Activated naive CD4-positive, alpha-beta T cell treated with anti-CD3 and anti-CD28 coated beads, Interleukin-2, amount 50 U/mL, for 72 hours (primary cell): ENCODE data around the gene GDPD5. TPM values are rescaled to one million over a fixed set of nuclear protein-coding genes. Genes with fewer than 3 reads are reported as not detected.

Experiments used
- ATAC-seq, 2 donors: fragments of 150-1000 bp; cut with Tn5 transposase; 2 replicates each; pipeline ENCODE4 v1.10.0; 2021; ENCODE audit warnings: mild to moderate bottlenecking in 2 of 2, moderate library complexity in 2 of 2
- DNase-seq, 2 donors: peaks; one replicate each; pipeline ENCODE4 v3.0.0; 2021 to 2022; ENCODE audit warnings: low spot score in 2 of 2
- H3K27ac Mint-ChIP-seq, 2 donors: one replicate each; pipeline ENCODE4 v1.8.0; 2022; ENCODE audit warnings: mild to moderate bottlenecking in 2 of 2, mixed read lengths in 2 of 2
- H3K36me3 Mint-ChIP-seq, 2 donors: one replicate each; pipeline ENCODE4 v1.8.0; 2022; ENCODE audit warnings: mixed read lengths in 2 of 2
- H3K9me3 Mint-ChIP-seq, 2 donors: one replicate each; pipeline ENCODE4 v1.8.0; 2022; ENCODE audit warnings: mixed read lengths in 2 of 2
- total RNA-seq, 2 donors: library from RNA; stranded (reverse); gene quantifications; one replicate each; pipeline ENCODE4 v1.2.3, GENCODE V29; 2022

GDPD5 gene
- total RNA-seq, 2 donors from 2014 or later, result 13.4 to 22.7 TPM

DNA sequence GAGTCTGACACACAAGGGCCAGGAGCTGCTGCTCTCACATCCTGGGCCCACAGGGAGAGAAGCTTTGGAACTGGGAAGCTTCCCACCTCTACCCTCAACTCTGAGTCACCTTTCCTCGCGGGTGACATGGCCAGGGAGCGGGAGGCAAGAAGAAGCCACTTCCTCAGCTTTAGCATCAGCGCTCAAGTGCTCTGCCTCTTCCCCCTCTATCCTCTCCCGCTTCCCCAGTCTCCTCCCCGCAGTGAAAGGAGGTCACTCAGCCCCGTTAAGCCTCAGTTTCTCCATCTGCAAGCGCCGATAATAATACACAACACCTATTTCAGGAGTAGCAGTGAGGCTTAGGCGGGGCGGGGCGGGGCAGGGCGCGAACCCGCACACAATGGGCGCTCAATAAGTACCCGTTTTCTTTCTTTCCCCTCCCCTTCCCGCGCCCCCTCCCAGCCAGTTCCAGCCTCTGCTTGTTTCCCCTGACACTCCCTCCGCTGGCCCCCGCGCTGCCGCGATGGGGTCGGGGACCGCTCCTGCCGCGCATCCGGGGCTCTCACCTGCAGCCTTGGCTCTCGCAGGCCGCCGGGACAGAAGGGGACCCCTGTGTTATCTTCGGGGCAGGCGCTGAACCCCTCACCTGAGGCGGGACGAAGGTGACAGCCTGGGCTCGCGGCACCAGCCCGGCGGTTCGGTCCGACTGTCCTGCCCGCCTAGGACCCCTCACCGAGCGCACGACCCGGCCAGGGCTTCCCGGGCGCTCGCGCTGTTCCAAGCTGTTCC is 892 bp downstream of the GDPD5 start:
- H3K27ac Mint-ChIP-seq, result no peak overlapping the region
- no peaks in the 10 kb centered on the region for H3K9me3 Mint-ChIP-seq
- DNase-seq (peak; percentile 35 to 57), ATAC-seq (peak in 1 of 2 donors; percentile 1)
- no peaks in the 10 kb centered on the region for H3K36me3 Mint-ChIP-seq

DNA sequence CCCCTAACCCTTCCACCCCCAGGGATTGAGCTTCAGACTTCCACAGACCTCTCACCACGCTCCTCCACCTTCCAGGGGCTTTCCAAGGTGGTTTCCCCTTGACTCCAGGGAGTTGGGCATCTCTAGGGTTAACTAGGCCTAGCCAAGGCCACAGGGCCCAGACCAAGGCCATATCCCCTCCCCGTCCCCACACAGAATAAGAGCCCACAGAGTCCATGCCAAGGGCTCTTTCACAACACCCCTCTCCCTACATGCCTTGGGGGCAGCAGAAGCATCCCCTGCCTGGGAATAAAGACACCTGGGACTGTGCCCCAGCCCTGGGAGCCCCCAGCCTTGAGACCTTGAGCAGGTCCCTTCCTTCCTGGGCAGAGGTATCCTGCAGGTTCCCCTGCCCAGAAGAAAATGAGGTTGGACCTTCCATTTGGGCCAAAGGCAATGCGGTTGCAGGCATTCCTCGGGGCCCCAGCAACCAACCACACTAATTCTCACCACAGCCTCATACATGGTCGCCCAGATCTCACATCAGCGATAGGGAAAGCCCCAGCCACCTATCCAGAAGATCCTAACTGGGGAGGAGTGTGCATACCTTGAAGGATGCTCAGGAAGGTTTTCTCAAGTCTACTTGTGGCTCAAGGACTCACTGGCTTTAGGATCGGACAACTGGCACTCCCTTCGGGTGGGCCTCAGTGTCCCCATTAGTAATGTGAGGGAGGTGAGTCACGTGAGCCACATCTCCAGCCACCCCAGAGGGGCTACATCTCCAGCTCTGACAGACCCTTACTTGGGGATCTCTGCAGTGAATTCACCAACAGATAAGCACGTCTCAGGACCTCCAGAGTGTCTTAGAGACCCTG is 1.7 kb downstream of the GDPD5 start:
- DNase-seq (no peak), ATAC-seq (no peak)
- Mint-ChIP-seq H3K27ac (no peak overlapping the region), H3K36me3 (no peaks in the 10 kb centered on the region), H3K9me3 (no peaks in the 10 kb centered on the region)

DNA sequence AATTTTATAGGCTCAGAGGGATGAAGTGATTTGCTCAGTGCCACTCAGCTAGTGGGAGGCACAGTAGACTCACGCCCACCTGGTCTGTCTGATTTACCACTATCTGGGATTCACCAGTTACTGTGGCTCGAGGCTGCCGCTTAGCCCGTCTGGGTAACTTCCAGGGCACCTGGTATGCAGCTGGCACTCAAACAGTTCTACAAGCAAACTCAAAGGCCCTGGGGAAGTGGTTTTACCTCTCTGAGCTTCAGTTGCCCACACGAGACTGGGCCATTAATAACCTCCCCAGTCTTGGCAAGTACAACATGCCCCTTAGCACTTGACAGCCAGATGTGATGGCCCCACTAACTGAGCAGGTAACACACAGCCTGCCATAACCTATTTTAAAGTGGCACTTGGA is 2.6 kb downstream of the GDPD5 start:
- Mint-ChIP-seq H3K9me3 (no peaks in the 10 kb centered on the region), H3K36me3 (no peaks in the 10 kb centered on the region), H3K27ac (no peak overlapping the region)
- ATAC-seq (no peak), DNase-seq (no peak)

DNA sequence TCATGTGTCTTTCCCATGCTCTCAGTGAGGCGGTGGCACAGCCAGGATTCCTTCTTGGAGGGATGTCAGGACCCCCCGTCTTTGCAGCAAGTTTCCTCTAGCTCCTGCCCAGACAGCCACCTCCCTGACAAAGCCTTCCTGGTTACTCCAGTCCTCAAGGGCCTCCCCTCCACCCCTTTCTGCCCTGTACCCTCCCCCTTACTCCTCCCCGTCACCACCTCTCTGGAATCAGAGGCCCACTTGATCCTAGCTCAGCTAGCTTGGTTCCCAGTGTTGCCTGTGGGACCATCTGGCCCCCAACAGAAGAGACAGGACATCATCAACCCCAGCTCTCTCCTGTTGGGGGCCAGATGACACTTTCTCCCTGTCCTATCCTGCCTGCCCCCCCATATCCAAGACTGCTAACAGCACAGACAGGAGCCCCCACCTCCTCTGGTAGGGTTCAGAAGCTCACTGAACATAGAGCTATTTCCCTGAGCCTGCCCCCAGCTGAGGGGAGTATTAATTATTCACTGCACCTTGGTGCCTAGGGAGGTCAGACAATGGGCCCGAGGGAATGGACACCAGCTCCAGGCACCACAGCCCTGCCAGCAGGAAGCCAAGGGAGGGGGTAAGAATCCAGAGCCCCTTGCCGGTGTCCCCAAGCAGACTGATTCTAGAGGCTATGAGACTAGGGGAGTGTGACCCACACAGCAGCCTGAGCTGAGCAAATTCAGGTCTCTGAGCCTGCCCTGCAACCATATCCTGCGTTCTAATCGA is 3.3 kb downstream of the GDPD5 start:
- ATAC-seq, result no peak
- H3K9me3 Mint-ChIP-seq, result no peaks in the 10 kb centered on the region
- no peak for DNase-seq
- H3K27ac Mint-ChIP-seq, result no peak overlapping the region
- H3K36me3 Mint-ChIP-seq, result no peaks in the 10 kb centered on the region

DNA sequence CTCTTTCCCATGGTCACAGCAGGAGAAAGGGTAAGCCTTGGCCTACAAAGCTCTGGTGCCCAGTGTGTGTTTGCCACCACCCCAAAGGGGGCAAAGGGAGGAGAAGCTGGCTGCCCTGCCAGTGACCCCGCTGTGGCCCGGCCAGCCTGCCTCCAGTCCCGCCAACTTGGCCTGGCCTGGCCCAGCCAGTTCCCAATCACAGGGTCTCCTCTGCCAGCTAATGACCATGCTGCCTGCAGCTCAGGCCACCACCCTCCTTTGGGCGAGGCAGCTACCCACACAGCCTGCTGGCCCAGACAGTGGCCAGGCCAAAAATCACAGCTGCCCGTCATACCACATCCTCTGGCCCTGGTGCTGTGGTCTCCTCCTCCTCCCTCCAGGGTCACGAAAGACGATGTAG is 5.1 kb downstream of the GDPD5 start:
- DNase-seq, result no peak
- no peak for ATAC-seq
- Mint-ChIP-seq H3K27ac (no peak overlapping the region), H3K9me3 (no peaks in the 10 kb centered on the region), H3K36me3 (no peaks in the 10 kb centered on the region)

DNA sequence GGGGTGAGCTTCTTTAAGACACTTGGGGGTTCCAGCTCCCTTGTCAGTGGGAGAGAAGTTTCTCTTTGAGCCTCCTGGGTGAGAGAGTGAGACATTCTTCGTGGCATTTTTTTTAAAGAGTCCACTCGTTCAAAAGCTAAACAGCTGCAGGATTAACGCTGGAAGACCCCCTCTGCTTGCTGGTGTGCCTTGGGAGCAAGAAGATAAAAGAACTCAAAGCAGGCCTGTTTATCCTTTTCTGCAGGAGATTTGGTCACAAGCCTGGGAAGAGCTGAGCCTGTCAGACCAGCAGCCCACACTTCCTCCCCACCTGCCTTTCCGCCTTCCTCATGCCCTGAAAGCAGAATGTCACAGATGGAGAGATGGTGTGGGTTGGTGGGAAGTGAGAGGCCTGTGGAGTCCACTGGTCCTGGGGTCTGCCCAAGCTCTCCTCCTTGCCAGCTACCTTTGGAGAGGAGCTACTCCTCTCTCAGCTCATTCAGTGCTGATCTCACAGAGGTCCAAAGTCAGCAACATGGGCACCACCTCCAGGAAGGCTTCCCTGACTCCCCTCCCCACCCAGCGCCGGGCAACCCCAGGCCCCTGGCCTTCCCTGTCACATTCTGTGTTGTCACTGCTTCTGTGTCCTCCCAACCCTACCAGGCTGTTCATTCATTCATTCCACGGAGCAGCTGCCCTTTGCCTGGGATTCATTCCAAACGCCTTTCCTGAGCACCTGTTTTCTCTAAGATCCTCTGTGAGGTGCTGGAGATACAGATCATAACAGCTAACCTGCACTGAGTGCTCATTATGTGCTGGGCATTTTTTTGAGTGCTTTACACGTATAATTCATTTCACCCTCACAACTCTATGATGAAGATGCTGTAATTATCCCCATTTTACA is 6.7 kb downstream of the GDPD5 start:
- H3K9me3 Mint-ChIP-seq, result no peaks in the 10 kb centered on the region
- ATAC-seq (no peak), DNase-seq (no peak)
- no peak overlapping the region for H3K27ac Mint-ChIP-seq
- H3K36me3 Mint-ChIP-seq, result no peaks in the 10 kb centered on the region

DNA sequence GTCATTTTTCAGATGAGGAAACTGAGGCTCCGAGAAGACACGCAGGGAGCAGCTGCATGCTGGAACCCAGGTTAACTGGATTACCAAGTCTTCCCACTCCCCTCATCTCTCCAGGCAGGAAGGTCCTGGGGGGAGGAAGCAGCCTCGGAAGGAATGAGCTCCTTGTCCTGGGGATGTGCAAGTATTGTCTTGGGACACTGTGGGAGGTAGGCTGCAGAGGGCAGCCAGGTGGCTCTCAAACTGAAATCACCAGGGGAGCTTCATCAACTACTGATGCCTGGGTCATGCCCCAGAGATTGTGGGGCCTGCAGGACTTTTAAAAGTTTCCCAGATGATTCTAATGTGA is 7.6 kb downstream of the GDPD5 start:
- ATAC-seq (no peak), DNase-seq (no peak)
- H3K9me3 Mint-ChIP-seq, result no peaks in the 10 kb centered on the region
- no peak overlapping the region for H3K27ac Mint-ChIP-seq
- no peaks in the 10 kb centered on the region for H3K36me3 Mint-ChIP-seq

DNA sequence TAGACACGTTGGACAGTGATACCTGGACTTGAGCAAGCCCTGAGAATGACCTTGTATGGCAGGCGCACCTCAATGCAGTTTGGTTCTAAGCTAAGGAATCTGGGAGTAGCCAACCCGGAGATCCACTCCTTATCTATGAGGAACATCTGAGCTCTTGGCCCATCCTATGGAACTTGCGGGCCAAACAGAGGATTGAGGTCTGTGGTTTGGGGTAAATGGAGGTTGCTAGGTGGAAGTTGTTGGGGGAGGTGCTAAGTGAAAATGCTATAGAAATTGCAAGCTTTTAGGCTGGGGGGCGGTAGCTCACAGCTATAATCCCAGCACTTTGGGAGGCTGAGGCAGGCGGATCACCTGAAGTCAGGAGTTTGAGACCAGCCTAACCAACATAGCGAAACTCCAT is 8.9 kb downstream of the GDPD5 start:
- no peaks in the 10 kb centered on the region for H3K9me3 Mint-ChIP-seq
- no peak overlapping the region for H3K27ac Mint-ChIP-seq

DNA sequence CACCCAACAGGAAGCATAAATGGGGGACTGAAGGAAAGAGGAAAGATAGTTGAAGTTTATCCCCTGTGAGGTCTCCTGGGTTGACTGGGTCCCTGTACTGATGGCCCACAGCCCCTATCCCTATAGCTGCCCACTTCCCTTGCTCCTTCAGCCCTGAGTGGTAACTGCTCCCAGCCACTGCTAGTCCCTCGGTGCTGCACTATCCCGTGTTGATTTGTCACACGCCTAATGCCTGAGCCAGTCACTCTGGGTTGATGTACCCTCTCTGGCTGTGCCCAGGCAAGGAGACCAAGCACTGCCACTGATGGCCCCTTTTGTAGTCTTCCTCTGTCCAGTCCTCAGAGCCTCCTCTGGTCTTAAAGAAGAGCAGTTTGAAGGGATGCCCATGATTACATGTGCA is 9.6 kb downstream of the GDPD5 start:
- Mint-ChIP-seq H3K9me3 (no peaks in the 10 kb centered on the region), H3K27ac (no peak overlapping the region), H3K36me3 (no peaks in the 10 kb centered on the region)
- DNase-seq (no peak), ATAC-seq (no peak)

More for the DNA sequence above, 8.9 kb downstream of the GDPD5 start:
- no peaks in the 10 kb centered on the region for H3K36me3 Mint-ChIP-seq
- ATAC-seq (no peak), DNase-seq (no peak)

DNA sequence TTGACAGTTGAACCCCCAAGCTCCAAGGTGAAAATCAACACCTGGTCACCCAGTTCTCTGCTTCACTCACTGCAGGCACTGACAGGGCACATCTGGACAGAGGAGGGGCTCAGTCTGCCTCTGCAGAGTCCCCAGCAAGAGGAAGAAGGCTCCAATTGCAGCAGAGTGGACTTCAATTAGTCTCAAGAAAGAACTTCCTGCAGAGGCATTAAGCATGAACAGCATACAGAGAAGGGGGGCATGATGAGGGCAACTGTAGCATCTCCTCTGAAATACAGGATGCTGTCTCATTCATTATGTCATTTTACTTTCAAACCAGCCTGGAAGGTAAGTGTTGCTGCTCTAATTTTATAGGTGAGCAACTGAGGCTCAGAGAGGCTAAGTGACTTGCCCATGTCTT is 11.1 kb downstream of the GDPD5 start:
- DNase-seq (no peak), ATAC-seq (no peak)
- Mint-ChIP-seq H3K9me3 (no peaks in the 10 kb centered on the region), H3K27ac (no peak overlapping the region), H3K36me3 (no peaks in the 10 kb centered on the region)

DNA sequence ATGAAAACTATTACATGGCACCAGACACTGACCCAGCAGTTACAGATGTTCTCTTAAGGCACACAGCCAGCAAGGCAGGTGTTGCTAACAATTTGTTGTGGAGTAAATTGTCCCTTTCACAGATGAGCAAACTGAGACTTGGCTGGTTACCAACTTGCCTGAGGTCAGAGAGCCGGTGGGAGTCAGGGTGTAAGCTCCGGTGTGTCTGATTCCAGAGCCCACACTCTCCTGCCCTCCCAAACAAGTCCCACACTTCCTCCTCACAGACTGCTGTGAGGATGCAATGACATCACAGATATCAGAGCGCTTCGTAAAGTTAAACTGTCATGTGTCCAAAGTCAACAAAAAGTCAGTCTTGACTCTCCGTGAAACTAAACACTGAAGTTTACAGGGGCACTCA is 12.5 kb downstream of the GDPD5 start:
- no peak for ATAC-seq

DNA sequence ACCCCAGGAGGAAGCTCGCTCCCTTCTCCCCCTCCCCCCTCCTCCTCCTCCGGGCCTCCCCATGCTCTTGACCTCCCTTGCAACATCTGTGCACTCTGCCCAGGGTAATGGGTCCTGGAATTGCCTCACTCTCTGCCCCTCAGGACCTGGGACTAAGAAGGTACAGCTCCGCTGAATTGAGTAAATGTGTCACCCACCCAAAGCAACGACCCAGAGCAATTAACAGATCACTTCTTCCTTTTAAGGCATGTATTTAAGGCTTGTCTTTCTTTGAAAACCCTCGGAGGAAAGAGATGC is 15.1 kb downstream of the GDPD5 start:
- Mint-ChIP-seq H3K27ac (no peak overlapping the region), H3K9me3 (no peaks in the 10 kb centered on the region), H3K36me3 (no peaks in the 10 kb centered on the region)
- no peak for ATAC-seq
- DNase-seq, result no peak

More for the DNA sequence above, 12.5 kb downstream of the GDPD5 start:
- H3K9me3 Mint-ChIP-seq, result no peaks in the 10 kb centered on the region
- H3K36me3 Mint-ChIP-seq, result no peaks in the 10 kb centered on the region
- H3K27ac Mint-ChIP-seq, result peak overlapping the region in 1 of 2 donors; percentile 24
- no peak for DNase-seq

DNA sequence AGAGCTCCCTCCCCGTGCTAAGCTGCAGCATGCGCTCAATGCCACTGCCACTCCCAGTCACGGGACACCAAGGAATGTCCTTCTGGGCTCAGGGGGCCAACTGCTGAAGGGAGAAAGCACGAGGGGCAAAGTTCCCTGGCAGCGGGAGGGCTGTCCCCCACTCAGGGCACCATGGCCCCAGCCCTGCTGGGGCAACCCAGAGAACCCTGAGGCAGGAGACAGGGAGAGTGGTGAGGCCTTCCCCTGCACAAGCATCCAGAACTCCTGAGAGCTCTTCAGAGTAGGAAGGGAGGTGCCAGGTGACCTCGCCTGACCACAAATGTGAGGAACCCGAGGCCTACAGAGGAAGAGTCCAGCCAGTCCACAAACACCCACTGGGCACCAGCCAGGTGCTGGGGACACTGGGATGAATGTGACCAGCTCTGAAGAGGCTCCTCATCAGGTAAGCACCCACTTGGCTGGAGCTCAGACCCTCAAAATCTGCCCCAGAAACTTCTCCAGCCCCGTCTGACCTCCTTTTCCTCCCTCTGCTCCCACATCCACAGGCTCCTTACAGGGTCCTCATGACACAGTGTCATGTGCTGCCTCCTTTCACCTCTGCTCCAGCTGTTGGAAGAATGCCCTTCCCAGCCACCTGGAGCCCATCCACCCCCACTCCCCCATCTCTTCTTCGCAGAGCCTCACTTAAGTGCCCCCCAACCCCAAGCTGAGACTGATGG is 15.6 kb downstream of the GDPD5 start:
- ATAC-seq, result no peak
- Mint-ChIP-seq H3K9me3 (no peaks in the 10 kb centered on the region), H3K27ac (no peak overlapping the region), H3K36me3 (no peaks in the 10 kb centered on the region)
- DNase-seq, result no peak

DNA sequence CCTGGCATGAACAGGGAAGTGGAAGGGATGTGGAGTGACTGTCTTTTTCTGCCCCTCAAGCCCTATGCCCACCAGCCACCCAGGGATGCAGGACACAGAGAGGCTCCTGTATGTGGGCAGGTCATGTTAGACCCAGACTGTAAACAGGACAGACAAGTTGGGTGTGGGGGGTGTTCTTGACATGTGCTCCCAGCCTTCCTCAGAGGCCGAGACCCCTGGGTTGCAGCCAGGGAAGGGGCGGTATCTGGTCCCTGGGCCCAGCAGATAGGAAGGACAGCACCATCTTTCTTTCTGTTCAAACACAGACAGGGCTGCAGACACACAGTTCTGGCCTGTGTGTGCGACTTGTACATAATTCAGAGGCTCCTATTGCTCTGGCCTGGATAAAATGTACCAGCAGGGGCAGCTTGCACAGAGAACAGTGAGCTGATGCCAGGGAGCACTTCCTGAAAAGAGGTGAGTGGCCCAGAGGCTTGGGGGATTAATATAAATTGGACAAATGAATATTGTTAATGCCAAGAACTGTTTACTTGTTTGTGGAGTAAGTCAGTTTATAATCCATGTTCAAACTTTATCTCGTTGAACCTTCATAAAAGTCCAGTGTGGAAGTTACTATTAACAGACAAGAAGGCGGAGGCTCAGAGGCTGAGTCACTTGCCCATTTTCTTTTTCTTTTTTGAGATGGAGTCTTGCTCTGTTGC is 16.6 kb downstream of the GDPD5 start:
- Mint-ChIP-seq H3K27ac (peak overlapping the region in 1 of 2 donors; percentile 26), H3K36me3 (no peaks in the 10 kb centered on the region), H3K9me3 (no peaks in the 10 kb centered on the region)
- DNase-seq (no peak), ATAC-seq (no peak)

DNA sequence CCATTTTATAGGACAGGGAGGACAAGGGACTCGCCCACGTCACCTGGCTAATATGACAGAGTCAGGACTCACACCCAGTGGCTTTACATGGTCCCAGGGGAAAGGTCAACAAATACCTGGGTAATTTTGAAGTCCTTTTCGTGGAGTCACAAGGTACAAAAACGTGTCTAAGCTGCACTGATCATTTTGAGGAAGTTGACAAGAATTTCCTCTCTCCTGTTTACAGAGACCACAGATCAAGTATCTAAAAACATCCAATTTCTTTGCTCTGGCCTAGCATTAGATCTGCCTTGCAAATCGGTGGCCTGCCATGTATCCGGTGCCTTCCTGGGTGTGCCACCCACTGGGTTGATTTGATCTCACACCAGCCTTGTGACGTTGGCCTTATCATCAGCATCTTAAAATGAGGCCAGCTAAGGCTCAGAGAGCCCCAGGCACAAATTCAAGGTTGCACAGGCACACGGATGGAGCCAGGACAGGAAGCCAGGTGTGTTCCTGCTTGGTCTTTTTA is 17.6 kb downstream of the GDPD5 start:
- ATAC-seq (peak in 1 of 2 donors; percentile 61), DNase-seq (no peak)
- peak overlapping the region; percentile 26 to 55 for H3K27ac Mint-ChIP-seq
- H3K9me3 Mint-ChIP-seq, result no peaks in the 10 kb centered on the region
- H3K36me3 Mint-ChIP-seq, result no peaks in the 10 kb centered on the region
